Measurements from ENCODE around the gene PWP2. TPM values are rescaled to one million over a fixed set of nuclear protein-coding genes. Genes with fewer than 3 reads are reported as not detected.
A peak's percentile ranks its signal among the peaks of the same experiment; 100 is the strongest.

Gene PWP2
- total and polyA plus RNA-seq, 2 donors (not counting 1 experiment from before 2014, with no cell fraction given): 3.6 to 13.5 TPM

DNA sequence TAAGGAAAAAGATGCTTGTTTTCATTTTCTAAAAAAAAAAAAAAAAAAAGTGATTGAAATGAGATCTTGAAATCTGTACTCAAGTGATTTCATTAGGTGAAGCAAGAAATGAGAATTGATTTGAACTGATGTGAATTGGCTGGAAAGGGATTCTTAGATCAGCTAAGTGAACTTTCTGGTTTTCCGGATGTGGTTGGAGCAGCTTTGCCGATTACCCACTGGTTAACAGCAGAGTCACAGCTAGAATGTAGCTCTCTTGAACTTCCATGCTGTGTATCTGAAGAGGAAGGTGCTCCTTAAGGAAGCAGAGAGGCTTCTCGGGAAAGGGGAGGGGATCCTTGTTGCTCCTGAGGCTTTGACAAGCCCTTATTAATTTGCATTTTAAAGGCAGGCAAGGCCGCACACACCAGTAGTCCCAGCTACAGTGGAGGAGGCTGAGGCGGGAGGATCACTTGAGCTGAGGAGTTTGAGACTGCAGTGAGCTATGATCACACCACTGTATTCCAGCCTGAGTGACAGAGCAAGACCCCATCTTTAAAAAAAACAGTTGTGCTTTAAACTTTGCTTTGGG is 28.7 kb upstream of the PWP2 start:
- Histone ChIP-seq H3K4me1 (ENCODE audit: control insufficient read depth in 2 of 2, insufficient read depth in 2 of 2, low read length in 2 of 2) (peaks cover under 1% of the 10 kb centered on the region in 2 donors), H4K20me1 (ENCODE audit: control insufficient read depth, insufficient read depth, low read length, poor library complexity, severe bottlenecking) (peaks cover 8% of the 10 kb centered on the region), H3K27me3 (replicated peaks in 1 of 4; ENCODE audit: control extremely low read depth in 1 of 4, control insufficient read depth in 3 of 4, insufficient read depth in 4 of 4, low read length in 3 of 4) (no peaks in the 10 kb centered on the region), H3K4me3 (ENCODE audit: control extremely low read depth in 1 of 5, extremely low read depth in 1 of 5, insufficient read depth in 1 of 5, low read depth in 2 of 5, low read length in 4 of 5) (no peak overlapping the region), H2AFZ (ENCODE audit: insufficient read depth, low read depth, low read length, poor library complexity, severe bottlenecking) (no peak overlapping the region), H3K36me3 (replicated peaks in 1 of 2; ENCODE audit: control extremely low read depth in 1 of 2, control insufficient read depth in 1 of 2, extremely low read depth in 1 of 2, insufficient read depth in 2 of 2, low read length in 1 of 2) (peaks cover 9 to 88% of the 10 kb centered on the region in 2 experiments), H3K9ac (ENCODE audit: low read length) (no peak overlapping the region), H3K79me2 (ENCODE audit: control insufficient read depth, insufficient read depth, low read length) (peaks cover 31% of the 10 kb centered on the region), H3K9me3 (ENCODE audit: control extremely low read depth in 1 of 3, control insufficient read depth in 2 of 3, insufficient read depth in 1 of 3, low read length in 2 of 3) (no peaks in the 10 kb centered on the region), H3K4me2 (replicated peaks; ENCODE audit: low read depth, low read length, poor library complexity, severe bottlenecking) (no peak overlapping the region), H3K27ac (ENCODE audit: low read length in 2 of 2) (no peak overlapping the region)
- ChIA-PET POLR2A (interaction anchor here (0.7 kb wide), 1 partner anchor 276 kb away, joined by 6 read pairs; no protein-coding TSS in a partner anchor), CTCF (interaction anchor here (0.7 to 1.2 kb wide), 2 partner anchors 12 kb away, joined by 3 read pairs; no protein-coding TSS in a partner anchor)
- ATAC-seq (ENCODE audit: low read depth) (no peak), DNase-seq (no peak)
- Mint-ChIP-seq H3K9me3 (ENCODE audit: insufficient read depth) (no peaks in the 10 kb centered on the region), H3K27ac (peak overlapping the region; percentile 46), H3K27me3 (no peaks in the 10 kb centered on the region), H3K4me1 (peaks cover 10% of the 10 kb centered on the region), H3K4me3 (no peak overlapping the region)
- TF ChIP-seq, protein P1, sequence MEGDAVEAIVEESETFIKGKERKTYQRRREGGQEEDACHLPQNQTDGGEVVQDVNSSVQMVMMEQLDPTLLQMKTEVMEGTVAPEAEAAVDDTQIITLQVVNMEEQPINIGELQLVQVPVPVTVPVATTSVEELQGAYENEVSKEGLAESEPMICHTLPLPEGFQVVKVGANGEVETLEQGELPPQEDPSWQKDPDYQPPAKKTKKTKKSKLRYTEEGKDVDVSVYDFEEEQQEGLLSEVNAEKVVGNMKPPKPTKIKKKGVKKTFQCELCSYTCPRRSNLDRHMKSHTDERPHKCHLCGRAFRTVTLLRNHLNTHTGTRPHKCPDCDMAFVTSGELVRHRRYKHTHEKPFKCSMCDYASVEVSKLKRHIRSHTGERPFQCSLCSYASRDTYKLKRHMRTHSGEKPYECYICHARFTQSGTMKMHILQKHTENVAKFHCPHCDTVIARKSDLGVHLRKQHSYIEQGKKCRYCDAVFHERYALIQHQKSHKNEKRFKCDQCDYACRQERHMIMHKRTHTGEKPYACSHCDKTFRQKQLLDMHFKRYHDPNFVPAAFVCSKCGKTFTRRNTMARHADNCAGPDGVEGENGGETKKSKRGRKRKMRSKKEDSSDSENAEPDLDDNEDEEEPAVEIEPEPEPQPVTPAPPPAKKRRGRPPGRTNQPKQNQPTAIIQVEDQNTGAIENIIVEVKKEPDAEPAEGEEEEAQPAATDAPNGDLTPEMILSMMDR (IDR thresholded peaks at IDR 0.05): no peak
- no peak for TF ChIP-seq EZH2 (IDR thresholded peaks at IDR 0.05; ENCODE audit: borderline replicate concordance, insufficient read depth, low read depth, low read length, poor library complexity, severe bottlenecking)
- 82% methylated on average over 4 of the region's 5 CpGs for WGBS (ENCODE audit: insufficient coverage)
- intact Hi-C loops (cut with micrococcal nuclease): no loop called here

DNA sequence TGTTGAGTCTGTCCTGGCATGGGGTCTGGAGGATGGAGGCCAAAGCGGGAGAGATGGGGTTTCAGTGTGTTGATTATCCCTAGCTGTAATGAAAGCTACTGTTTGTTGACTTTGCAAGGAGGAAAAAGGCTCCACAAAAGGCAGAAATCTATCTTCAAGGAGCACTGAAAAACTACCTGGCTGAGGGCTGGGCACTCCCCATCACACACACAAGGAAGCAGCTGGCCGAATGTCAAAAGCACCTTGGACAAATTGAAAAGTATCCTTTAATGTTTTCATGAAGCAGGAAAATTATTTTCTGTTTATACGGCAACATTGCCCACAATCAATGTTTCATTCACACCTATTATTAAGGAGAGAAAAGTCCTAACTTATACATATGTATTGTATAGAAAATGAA is 27.8 kb upstream of the PWP2 start:
- peaks cover 34% of the 10 kb centered on the region for H3K79me2 ChIP-seq (ENCODE audit: control insufficient read depth, insufficient read depth, low read length)
- no peak overlapping the region for H3K4me2 ChIP-seq (replicated peaks; ENCODE audit: low read depth, low read length, poor library complexity, severe bottlenecking)
- ATAC-seq (ENCODE audit: low read depth): no peak
- H2AFZ ChIP-seq (ENCODE audit: insufficient read depth, low read depth, low read length, poor library complexity, severe bottlenecking): no peak overlapping the region
- H3K27me3 ChIP-seq (replicated peaks in 1 of 4; ENCODE audit: control extremely low read depth in 1 of 4, control insufficient read depth in 3 of 4, insufficient read depth in 4 of 4, low read length in 3 of 4): no peaks in the 10 kb centered on the region
- no peaks in the 10 kb centered on the region for H3K27me3 Mint-ChIP-seq
- WGBS (ENCODE audit: insufficient coverage): 100% methylated on average over 1 of the region's 3 CpGs
- no peak for TF ChIP-seq EZH2 (IDR thresholded peaks at IDR 0.05; ENCODE audit: borderline replicate concordance, insufficient read depth, low read depth, low read length, poor library complexity, severe bottlenecking)
- TF ChIP-seq, protein P1 (IDR thresholded peaks at IDR 0.05): no peak
- peaks cover 2% of the 10 kb centered on the region for H4K20me1 ChIP-seq (ENCODE audit: control insufficient read depth, insufficient read depth, low read length, poor library complexity, severe bottlenecking)
- no peak overlapping the region for H3K4me3 Mint-ChIP-seq
- no peak for DNase-seq
- H3K27ac Mint-ChIP-seq: peak overlapping the region; percentile 16
- no peak overlapping the region for H3K9ac ChIP-seq (ENCODE audit: low read length)
- no peak overlapping the region for H3K4me3 ChIP-seq (ENCODE audit: control extremely low read depth in 1 of 5, extremely low read depth in 1 of 5, insufficient read depth in 1 of 5, low read depth in 2 of 5, low read length in 4 of 5)
- H3K9me3 ChIP-seq (ENCODE audit: control extremely low read depth in 1 of 3, control insufficient read depth in 2 of 3, insufficient read depth in 1 of 3, low read length in 2 of 3): no peaks in the 10 kb centered on the region
- no peaks in the 10 kb centered on the region for H3K9me3 Mint-ChIP-seq (ENCODE audit: insufficient read depth)
- ChIA-PET CTCF (no interaction called here), POLR2A (no interaction called here)
- peaks cover 8 to 88% of the 10 kb centered on the region in 2 experiments for H3K36me3 ChIP-seq (replicated peaks in 1 of 2; ENCODE audit: control extremely low read depth in 1 of 2, control insufficient read depth in 1 of 2, extremely low read depth in 1 of 2, insufficient read depth in 2 of 2, low read length in 1 of 2)
- H3K27ac ChIP-seq (ENCODE audit: low read length in 2 of 2): peak overlapping the region in 1 of 2 donors; percentile 49
- peaks cover 3 to 8% of the 10 kb centered on the region in 2 donors for H3K4me1 ChIP-seq (ENCODE audit: control insufficient read depth in 2 of 2, insufficient read depth in 2 of 2, low read length in 2 of 2)
- peaks cover 15% of the 10 kb centered on the region for H3K4me1 Mint-ChIP-seq
- intact Hi-C loops (cut with micrococcal nuclease): no loop called here

Measured in B cell (primary cell).